HG03575 (cell line): ENCODE measurements around the gene DYNLT2.

Experiments
- ATAC-seq: cut with Tn5 transposase; IDR thresholded peaks from one replicate; pipeline ENCODE4 v1.9.1; 2021; ENCODE audit not compliant: unreplicated experiment, insufficient number of reproducible peaks, low FRiP score; ENCODE audit errors: extremely low read depth

DYNLT2 gene

DNA sequence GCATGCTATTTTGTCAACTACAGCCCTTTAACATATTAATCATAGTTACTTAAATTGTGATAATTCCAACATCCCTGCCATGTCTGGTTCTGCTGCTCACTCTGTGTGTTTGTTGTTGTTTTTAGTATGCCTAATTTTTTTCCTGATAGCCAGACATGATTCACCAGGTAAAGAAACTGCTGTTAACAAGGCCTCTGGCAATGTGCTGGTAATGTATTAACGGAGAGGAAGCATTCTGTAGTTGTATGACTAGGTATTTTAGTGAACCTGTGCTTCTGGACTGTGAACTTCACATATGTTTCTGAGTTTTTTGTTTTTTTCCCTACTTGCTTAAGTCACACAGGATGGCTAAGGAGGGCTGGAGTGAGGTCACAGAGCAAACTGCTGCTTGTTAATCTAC, 4.8 kb downstream of the DYNLT2 start:
- no peak for ATAC-seq

DNA sequence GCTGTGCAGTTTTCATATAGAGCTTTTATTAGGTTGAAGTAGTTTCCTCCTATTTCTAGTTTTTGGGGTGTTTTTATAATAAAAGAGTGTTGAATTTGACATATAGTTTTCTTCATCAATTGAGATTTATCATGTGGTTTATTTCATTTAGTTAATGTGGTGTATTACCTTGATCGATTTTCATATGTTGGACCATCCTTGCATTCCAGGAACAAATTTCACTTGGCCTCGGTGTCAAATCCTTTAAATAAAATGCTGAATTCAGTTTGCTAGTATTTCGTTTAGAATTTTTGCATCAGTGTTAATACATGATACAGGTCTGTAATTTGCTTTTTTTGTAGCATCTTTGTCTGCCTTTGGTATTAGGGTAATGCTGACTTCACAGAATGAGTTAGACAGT, 6.0 kb downstream of the DYNLT2 start:
- no peak for ATAC-seq

- no peak for ATAC-seq
Observed at GRCh38 chr6:169741344-169741743, 10.0 kb downstream of the DYNLT2 start.

- no peak for ATAC-seq
Observed at GRCh38 chr6:169738976-169739529, 12.3 kb downstream of the DYNLT2 start.

- no peak for ATAC-seq
Observed at GRCh38 chr6:169738204-169738975, 13.0 kb downstream of the DYNLT2 start.

- ATAC-seq = no peak
Observed at GRCh38 chr6:169729961-169730360, 21.4 kb downstream of the DYNLT2 start.

DNA sequence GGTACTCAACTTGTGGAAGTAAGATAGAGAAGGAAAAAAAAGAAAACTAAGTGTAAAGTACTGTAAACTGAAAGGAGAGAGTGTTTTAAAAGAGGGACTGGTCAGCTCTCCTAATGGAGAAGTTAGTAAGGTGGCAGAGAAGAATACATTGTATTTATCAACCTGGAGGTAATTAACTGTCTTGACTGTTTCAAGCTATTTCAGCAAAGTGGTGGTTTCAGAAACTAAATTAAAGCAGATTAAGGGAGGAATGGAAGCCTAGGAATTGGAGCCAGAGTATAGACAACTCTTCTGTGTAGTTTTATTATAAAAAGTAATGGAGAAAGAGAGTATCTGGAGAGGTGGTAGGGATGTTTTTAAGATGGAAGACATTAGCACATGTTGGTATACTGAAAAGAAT, 24.4 kb downstream of the DYNLT2 start:
- ATAC-seq = no peak

DNA sequence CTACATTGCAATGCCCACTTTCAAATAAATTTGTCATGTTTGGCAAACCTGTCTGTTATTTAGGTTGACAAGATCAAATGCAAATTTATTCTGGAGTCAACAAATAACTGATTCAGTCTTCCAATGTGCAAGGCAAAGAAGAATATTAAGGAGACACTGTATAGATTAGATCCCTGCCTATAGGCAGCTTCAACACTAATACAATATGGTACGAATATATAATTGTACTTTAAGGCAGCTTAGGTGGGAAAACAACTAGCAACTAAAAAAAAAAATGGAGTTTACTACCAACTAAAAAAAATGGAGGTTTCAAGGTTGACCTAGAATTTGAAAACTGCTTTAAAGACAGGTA, 25.3 kb downstream of the DYNLT2 start:
- ATAC-seq = no peak

- no peak for ATAC-seq
Observed at GRCh38 chr6:169725125-169726048, 26.0 kb downstream of the DYNLT2 start.

DNA sequence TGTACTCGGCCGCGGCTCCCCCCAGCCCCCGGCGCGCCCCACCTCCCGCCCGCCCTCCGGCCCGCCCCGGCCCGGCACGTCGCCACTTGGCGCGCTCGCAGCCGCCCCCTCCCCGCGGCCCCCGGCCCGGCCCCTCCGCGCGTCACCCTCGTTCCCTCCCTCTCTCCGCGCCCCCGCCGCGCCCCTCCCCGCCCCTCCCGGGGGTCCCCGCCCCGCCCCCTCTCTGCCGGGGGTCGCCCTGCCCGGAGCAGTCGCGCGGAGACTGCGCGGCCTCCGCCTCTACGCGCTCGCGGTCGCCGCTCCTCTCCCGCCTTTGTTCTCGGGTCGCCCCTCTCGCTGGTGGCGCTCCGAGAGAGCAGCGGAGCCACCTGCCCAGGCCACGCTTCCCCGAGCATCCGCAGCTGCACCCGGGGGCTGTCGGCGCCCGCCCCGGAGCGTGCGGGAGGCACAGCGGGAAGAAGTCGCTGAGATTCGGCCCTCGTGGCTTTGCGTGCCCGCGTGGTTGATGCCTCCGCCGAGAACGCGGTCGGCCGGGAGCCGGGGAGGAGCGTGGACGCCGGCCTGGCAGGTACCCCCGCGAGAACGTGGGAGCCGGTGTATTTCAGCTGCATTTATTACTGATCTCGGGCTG, 26.8 kb downstream of the DYNLT2 start, which contains the start of gene PHF10:
PHF10 (minus strand) TSS at position 7 of the 631 bp plus-strand sequence. CDS start 569 bp downstream, outside the sequence.
- no peak for ATAC-seq

DNA sequence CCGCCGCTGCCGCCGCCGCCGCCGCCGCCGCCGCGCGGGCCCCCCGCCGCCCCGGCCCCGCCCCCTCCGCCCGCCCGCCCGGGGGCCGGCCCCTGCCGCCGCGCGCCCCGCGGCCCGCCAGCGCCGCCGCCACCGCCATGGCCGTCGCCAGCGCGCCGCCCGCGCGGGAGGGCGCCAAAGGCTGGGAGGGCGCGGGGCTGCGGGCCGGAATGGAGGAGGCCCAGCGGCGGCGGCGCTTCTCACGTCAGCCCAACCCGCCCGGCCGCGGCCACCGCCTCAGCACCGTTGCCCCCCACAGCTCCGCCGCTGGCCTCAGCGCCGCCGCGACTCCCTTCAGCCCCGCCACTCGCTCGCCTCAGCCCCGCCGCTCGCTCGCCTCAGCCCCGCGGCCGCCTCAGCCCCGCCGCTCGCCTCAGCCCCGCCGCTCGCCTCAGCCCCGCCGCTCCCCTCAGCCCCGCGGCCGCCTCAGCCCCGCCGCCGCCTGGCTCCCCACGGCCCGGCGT, 27.3 kb downstream of the DYNLT2 start:
- ATAC-seq = no peak

GRCh38 chr6:169723200-169723909, 28.0 kb downstream of the DYNLT2 start:
- ATAC-seq = no peak

DNA sequence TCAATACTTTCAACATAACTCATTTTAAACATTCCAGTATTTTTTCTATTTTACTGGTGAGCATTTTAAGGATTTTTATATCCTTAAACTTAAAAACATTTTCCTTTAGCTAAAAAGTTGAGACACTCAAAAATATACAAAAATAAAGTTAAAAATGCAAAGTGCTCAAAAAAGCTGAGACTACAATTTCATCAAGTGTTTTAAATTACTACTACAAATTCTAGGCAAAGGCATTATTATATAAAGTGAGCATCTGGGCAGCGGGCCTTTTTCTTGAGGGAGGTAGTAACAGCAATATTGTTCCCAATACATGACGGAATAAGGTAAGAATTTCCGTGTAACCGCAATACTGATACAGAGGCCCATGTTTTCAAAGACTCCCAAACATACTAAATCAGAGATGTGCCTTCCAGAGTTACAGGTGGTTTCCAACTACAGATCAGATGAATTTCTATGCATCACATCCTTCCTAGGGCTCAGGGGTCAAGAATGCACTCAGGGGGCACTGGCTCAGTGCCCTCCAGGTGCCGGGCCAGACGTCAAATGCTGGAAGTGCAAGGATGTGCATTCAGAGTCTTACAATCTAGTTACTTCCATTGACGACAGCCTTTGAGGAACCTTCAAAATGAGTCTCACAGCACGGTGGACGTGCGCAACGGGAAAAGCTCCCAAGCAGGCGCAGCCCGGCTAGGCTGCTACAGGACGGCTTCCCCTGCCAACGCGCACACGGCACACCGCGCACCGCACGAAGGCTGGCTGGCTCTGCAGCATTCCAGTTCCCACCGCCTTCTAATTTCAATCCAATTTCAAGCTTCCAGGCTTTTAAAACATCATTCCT, 28.8 kb downstream of the DYNLT2 start:
- no peak for ATAC-seq

GRCh38 chr6:169720207-169720855, 31.0 kb downstream of the DYNLT2 start:
- no peak for ATAC-seq

- ATAC-seq = no peak
Observed at GRCh38 chr6:169719117-169719516, 32.3 kb downstream of the DYNLT2 start.

- no peak for ATAC-seq
Observed at GRCh38 chr6:169714595-169714994, 36.8 kb downstream of the DYNLT2 start.

DNA sequence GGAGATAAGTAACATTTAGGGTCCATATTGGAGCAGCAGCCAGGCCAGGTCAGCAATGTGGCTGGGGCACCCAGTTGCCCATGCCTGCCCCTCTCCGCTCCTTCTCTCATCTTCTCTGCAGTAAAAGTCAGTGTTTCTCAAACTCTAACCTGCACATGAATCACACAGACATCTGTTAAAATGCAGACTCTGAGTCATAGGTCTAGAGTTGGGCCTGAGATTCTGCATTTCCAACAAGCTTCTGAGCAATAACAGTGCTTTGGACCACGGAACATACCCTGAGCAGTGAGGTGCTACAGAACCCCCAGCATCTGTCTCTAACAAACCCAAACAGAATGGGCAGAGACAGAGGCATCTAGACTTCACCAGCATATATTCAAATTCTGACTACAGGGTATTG, 37.2 kb downstream of the DYNLT2 start:
- no peak for ATAC-seq
